ENCODE results near the gene NT5C2.

NT5C2 gene

DNA sequence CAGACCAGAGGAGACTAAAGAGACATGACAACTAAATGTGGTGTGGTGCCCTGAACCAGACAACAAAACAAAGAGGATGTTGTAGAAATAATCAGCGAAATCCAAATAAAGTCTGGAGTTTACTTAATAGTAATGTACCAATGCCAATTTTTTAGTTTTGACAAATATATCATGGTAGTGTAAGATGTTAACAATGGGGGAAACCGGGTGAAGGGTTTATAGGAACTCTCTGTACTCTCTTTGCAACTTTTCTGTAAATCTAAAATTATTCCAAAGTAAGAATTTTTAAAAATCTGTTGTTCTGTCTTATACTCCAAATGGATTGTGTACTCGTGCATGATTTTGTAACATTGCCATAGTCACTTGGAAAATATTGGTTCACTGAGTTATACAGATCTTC is 145.7 kb downstream of the NT5C2 start:
- H3K27me3 Mint-ChIP-seq (ENCODE audit: low read depth, poor library complexity), result peaks cover 9% of the 10 kb centered on the region
- H3K27ac Mint-ChIP-seq, result no peak overlapping the region
- H3K9me3 Mint-ChIP-seq, result no peaks in the 10 kb centered on the region
- no peak overlapping the region for H3K4me3 Mint-ChIP-seq
- DNase-seq, result no peak
- peaks cover 2% of the 10 kb centered on the region for H3K4me1 Mint-ChIP-seq
- TF ChIP-seq, protein P1, sequence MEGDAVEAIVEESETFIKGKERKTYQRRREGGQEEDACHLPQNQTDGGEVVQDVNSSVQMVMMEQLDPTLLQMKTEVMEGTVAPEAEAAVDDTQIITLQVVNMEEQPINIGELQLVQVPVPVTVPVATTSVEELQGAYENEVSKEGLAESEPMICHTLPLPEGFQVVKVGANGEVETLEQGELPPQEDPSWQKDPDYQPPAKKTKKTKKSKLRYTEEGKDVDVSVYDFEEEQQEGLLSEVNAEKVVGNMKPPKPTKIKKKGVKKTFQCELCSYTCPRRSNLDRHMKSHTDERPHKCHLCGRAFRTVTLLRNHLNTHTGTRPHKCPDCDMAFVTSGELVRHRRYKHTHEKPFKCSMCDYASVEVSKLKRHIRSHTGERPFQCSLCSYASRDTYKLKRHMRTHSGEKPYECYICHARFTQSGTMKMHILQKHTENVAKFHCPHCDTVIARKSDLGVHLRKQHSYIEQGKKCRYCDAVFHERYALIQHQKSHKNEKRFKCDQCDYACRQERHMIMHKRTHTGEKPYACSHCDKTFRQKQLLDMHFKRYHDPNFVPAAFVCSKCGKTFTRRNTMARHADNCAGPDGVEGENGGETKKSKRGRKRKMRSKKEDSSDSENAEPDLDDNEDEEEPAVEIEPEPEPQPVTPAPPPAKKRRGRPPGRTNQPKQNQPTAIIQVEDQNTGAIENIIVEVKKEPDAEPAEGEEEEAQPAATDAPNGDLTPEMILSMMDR (IDR thresholded peaks at IDR 0.05), result no peak
- no peaks in the 10 kb centered on the region for H3K36me3 Mint-ChIP-seq (ENCODE audit: low read depth)

DNA sequence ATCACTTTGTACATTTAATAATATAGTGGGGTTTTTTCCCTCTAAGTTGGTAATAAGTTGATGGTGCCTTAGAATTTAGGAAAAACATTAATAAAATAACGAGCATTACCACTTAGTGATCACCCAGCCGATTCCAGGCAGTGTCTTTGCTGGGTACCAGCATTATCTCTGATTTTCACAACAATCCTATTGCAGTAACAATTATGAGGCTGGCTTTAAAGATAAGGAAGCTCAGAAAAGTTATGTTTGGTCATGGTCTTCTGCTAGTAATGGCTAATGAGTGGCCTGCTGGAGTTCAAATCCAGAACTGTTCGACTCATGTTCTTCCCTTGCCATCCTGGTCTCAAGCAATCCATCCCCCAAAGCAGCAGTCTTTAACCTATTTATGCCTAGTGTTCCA is 147.1 kb downstream of the NT5C2 start:
- peaks cover 16% of the 10 kb centered on the region for H3K4me1 Mint-ChIP-seq
- H3K4me3 Mint-ChIP-seq, result no peak overlapping the region
- no peaks in the 10 kb centered on the region for H3K9me3 Mint-ChIP-seq

DNA sequence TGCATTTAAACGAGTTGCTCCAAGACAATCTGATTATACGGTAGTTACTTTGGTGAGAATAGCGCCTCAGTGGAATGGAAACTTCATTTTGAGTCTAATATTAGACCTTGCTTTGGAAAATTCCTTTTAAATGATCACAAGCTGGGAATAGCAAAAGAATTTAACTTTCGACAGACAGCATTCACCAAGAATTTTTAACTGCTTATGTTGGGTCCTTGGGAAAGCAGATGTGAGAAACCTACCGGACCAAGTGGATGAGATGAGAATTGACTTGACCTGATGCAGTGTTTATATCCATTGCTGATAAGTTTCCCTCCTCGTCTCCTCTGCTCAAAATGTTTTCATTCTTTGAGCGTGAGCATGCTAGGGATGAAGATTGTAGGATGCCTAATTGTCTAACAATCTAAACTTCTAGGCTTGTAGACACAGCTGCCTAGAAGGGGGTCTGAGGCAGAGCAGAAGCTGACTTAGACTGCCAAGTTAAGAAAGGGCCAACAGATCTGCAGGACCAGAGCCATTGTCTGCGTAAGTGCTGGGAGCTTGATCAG is 148.1 kb downstream of the NT5C2 start:
- no peak for DNase-seq
- H3K4me1 Mint-ChIP-seq, result peaks cover 17% of the 10 kb centered on the region
- no peaks in the 10 kb centered on the region for H3K9me3 Mint-ChIP-seq
- H3K4me3 Mint-ChIP-seq, result no peak overlapping the region
- TF ChIP-seq, protein P1 (IDR thresholded peaks at IDR 0.05), result no peak
- no peak overlapping the region for H3K27ac Mint-ChIP-seq
- peaks cover 4% of the 10 kb centered on the region for H3K27me3 Mint-ChIP-seq (ENCODE audit: low read depth, poor library complexity)
- H3K36me3 Mint-ChIP-seq (ENCODE audit: low read depth), result no peaks in the 10 kb centered on the region

More for the DNA sequence above, 147.1 kb downstream of the NT5C2 start:
- no peak for DNase-seq
- Mint-ChIP-seq H3K36me3 (ENCODE audit: low read depth) (no peaks in the 10 kb centered on the region), H3K27me3 (ENCODE audit: low read depth, poor library complexity) (peaks cover 9% of the 10 kb centered on the region), H3K27ac (no peak overlapping the region)
- TF ChIP-seq, protein P1 (IDR thresholded peaks at IDR 0.05), result no peak

DNA sequence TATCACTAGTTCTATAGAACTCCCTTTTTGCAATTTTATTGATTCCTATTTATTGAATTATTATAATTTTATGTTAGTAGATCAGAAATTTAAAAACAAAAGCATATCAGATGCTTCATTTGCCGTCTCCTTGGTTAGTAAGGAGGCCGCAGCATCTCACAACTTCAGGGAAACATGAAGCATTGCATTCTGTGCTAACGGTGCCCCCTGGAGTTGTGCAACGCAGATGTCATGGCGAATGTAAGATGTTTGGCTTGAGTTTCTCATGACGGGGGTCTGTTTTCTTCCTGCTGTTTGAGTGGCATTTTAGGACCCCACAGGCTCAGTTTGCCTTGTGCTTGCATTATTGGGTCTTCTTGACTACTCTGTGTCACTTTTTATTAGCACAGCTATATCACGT is 150.2 kb downstream of the NT5C2 start:
- TF ChIP-seq, protein P1 (IDR thresholded peaks at IDR 0.05), result no peak
- DNase-seq, result no peak
- no peak overlapping the region for H3K4me3 Mint-ChIP-seq
- H3K9me3 Mint-ChIP-seq, result no peaks in the 10 kb centered on the region
- H3K27ac Mint-ChIP-seq, result no peak overlapping the region
- H3K27me3 Mint-ChIP-seq (ENCODE audit: low read depth, poor library complexity), result peaks cover 7% of the 10 kb centered on the region
- peaks cover 17% of the 10 kb centered on the region for H3K4me1 Mint-ChIP-seq
- H3K36me3 Mint-ChIP-seq (ENCODE audit: low read depth), result no peaks in the 10 kb centered on the region

DNA sequence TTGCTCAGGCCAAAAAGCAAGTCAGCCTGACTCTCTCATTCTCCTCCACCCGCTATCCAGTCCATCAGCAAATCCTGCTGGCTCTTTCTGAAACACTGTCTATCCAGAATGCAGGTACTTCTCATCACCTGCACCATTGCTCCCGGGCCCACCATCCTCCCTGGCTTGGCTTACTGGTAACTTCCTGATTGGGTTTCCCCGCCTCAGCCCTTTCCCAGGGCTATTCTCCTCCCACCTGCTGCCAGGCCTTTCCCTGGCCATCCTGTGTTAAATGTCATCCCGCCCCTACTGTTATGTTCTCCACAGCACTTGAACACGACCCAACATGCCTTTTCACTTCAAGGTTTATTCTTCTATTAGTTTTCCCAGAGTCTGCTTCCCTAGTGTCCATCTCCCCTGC is 150.9 kb downstream of the NT5C2 start:
- Mint-ChIP-seq H3K36me3 (ENCODE audit: low read depth) (no peaks in the 10 kb centered on the region), H3K4me1 (peaks cover 17% of the 10 kb centered on the region), H3K9me3 (no peaks in the 10 kb centered on the region), H3K4me3 (no peak overlapping the region), H3K27me3 (ENCODE audit: low read depth, poor library complexity) (peaks cover 7% of the 10 kb centered on the region), H3K27ac (peak overlapping the region; percentile 17)
- no peak for DNase-seq
- TF ChIP-seq, protein P1 (IDR thresholded peaks at IDR 0.05), result no peak

DNA sequence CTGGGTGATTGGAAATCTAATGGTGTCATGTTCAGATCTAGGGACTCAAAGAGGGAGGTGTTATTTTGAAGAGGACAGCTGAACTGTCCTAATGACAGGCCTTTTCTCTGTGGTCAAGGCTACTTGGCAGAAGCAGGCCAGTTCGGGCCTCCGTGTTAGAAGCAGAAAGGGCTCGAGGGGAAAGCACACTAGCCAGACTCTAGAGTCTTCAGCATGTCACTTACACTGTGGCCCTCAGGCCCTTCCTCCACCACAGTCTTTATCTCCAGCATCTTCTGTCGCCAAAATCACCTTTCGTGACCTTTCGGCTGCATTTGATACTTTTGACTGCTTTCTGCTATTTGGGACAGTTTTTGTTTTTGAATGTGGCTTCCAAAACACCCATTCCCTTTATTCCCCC is 151.7 kb downstream of the NT5C2 start:
- no peaks in the 10 kb centered on the region for H3K9me3 Mint-ChIP-seq
- DNase-seq, result no peak
- peaks cover 17% of the 10 kb centered on the region for H3K4me1 Mint-ChIP-seq

More for the DNA sequence above, 151.7 kb downstream of the NT5C2 start:
- no peak overlapping the region for H3K27ac Mint-ChIP-seq
- TF ChIP-seq, protein P1 (IDR thresholded peaks at IDR 0.05), result no peak
- peaks cover 7% of the 10 kb centered on the region for H3K27me3 Mint-ChIP-seq (ENCODE audit: low read depth, poor library complexity)
- no peaks in the 10 kb centered on the region for H3K36me3 Mint-ChIP-seq (ENCODE audit: low read depth)
- H3K4me3 Mint-ChIP-seq, result no peak overlapping the region

Measured in nephron progenitor cell (in vitro differentiated cells).